ENCODE results near the gene JAK1.

DNA sequence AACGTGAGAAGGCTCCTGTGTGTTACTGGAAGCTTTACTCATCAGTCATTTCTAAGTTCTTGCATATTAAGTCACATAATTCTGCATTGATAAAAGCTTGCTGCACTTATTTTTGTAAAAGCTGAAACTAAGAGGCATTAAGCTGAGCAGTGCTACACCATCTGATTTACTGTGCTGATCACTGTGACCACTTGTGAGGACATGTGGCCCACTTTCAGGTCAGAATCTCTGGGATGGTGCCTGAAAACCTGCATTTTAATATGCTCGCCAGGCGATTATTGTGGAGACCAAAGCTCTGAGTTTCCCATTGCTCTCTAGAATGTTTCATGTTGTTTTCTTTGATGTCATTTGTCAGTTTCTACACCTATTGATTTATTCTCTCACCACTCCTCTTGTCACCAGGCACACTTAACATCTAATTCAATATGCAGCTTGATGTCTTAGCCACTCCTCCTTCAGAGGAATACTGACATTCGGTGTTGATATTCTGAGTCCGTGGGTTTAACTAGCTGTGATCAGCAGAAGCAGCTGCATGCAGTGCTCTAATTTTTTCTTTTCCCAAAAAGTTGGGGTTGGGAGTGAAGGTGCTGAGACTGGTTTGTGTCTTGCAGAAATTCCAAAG, 136.2 kb downstream of the JAK1 start:
- TF ChIP-seq CTCF (tag by site-specific recombination; IDR thresholded peaks at IDR 0.05), result no peak
- TF ChIP-seq ZNF140 (tag by site-specific recombination; IDR thresholded peaks at IDR 0.05), result no peak
- no peak for TF ChIP-seq SCRT2 (tag by site-specific recombination; IDR thresholded peaks at IDR 0.05)
- no peak for TF ChIP-seq ZNF792 (tag by site-specific recombination; IDR thresholded peaks at IDR 0.05)
- no peak for TF ChIP-seq PBX3 (CRISPR knock-in tag; IDR thresholded peaks at IDR 0.05)
- no peak for TF ChIP-seq ZNF501 (tag by site-specific recombination; IDR thresholded peaks at IDR 0.05)
- no peak for TF ChIP-seq ZNF292 (tag by site-specific recombination; IDR thresholded peaks at IDR 0.05; ENCODE audit: borderline replicate concordance, low read depth)
- no peak for TF ChIP-seq HOXC10 (CRISPR knock-in tag; IDR thresholded peaks at IDR 0.05)
- no peak for TF ChIP-seq ZNF830 (tag by site-specific recombination; IDR thresholded peaks at IDR 0.05; ENCODE audit: low read depth)

Data from HEK293 (cell line).